HEK293T (cell line): ENCODE measurements around the gene ZFR.

Source experiments
- CTCF ChIA-PET: fragments of 350-600 bp; formaldehyde crosslinking; extraction: SDS; loops from one replicate; lab custom pipeline; 2021; ENCODE audit warnings: antibody characterized with exemption, inconsistent platforms; lab: Yijun Ruan, JAX
- POLR2A ChIA-PET: fragments of 350-600 bp; formaldehyde crosslinking; extraction: SDS; loops from one replicate; lab custom pipeline; 2020; ENCODE audit warnings: antibody characterized with exemption, inconsistent platforms; lab: Yijun Ruan, JAX
- DNase-seq: peaks from one replicate; pipeline ENCODE4 v3.0.0; 2012; ENCODE audit warnings: mixed read lengths; ENCODE audit errors: extremely low spot score
- ARNT ChIP-seq: fragments of 450-650 bp; IDR thresholded peaks from 2 replicates; pipeline ENCODE4 v1.6.1; 2017; ENCODE audit warnings: mild to moderate bottlenecking
- BHLHE40 ChIP-seq: fragments of 450-650 bp; IDR thresholded peaks from 2 replicates; pipeline ENCODE4 v1.6.1; 2016; ENCODE audit warnings: mild to moderate bottlenecking, moderate library complexity, borderline replicate concordance
- CTBP1 ChIP-seq: fragments of 450-650 bp; IDR thresholded peaks from 2 replicates; pipeline ENCODE4 v1.6.1; 2016; ENCODE audit warnings: borderline replicate concordance
- ELF4 ChIP-seq: fragments of 450-650 bp; IDR thresholded peaks from 2 replicates; pipeline ENCODE4 v1.6.1; 2017; ENCODE audit warnings: antibody characterized with exemption
- FOXA1 ChIP-seq: fragments of 450-650 bp; IDR thresholded peaks from 2 replicates; pipeline ENCODE4 v1.6.1; 2016; ENCODE audit warnings: mild to moderate bottlenecking
- FOXK2 ChIP-seq: fragments of 450-650 bp; IDR thresholded peaks from 2 replicates; pipeline ENCODE4 v1.6.1; 2016; ENCODE audit warnings: mild to moderate bottlenecking
- FOXM1 ChIP-seq: fragments of 450-650 bp; IDR thresholded peaks from 2 replicates; pipeline ENCODE4 v1.6.1; 2017; ENCODE audit warnings: mild to moderate bottlenecking, borderline replicate concordance
- HDGF ChIP-seq: fragments of 450-650 bp; IDR thresholded peaks from 2 replicates; pipeline ENCODE4 v1.6.1; 2017; ENCODE audit warnings: antibody characterized with exemption, borderline replicate concordance
- L3MBTL2 ChIP-seq: fragments of 450-650 bp; conservative IDR thresholded peaks from 2 replicates; pipeline ENCODE4 v1.6.1; 2016; ENCODE audit warnings: mild to moderate bottlenecking
- LEF1 ChIP-seq: fragments of 450-650 bp; IDR thresholded peaks from 2 replicates; pipeline ENCODE4 v1.6.1; 2017; ENCODE audit warnings: mild to moderate bottlenecking, borderline replicate concordance
- NFRKB ChIP-seq: fragments of 450-650 bp; IDR thresholded peaks from 2 replicates; pipeline ENCODE4 v1.6.1; 2016; ENCODE audit warnings: mild to moderate bottlenecking, moderate library complexity
- SP1 ChIP-seq: fragments of 450-650 bp; IDR thresholded peaks from 2 replicates; pipeline ENCODE4 v1.6.1; 2017
- SUZ12 ChIP-seq: fragments of 450-650 bp; IDR thresholded peaks from 2 replicates; pipeline ENCODE4 v1.6.1; 2016; ENCODE audit warnings: mild to moderate bottlenecking
- TARDBP ChIP-seq: fragments of 450-650 bp; IDR thresholded peaks from 2 replicates; pipeline ENCODE4 v1.6.1; 2016
- ZNF384 ChIP-seq: fragments of 450-650 bp; IDR thresholded peaks from 2 replicates; pipeline ENCODE4 v1.6.1; 2016
- TF ChIP-seq, protein P1 (sequence below): fragments of 450-650 bp; IDR thresholded peaks from 2 replicates; pipeline ENCODE4 v1.6.1; 2016

ZFR gene

DNA sequence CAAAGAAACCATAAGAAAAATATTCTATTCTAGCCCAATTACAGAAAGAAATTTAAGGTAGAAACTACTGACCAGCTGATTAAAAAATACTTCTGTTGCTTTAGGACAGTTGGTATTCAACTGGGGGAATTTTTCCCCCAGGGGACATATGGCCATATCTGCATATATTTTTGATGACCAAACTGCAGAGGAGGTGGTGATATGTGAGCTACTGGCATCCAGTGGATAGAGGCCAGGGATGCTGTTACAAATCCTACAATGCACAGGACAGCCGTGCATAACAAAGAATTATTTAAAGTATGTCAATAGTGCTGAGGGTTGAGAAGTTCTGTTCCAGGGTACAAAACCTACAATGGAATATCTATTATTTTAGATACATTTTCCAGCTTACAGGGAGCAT, 24.0 kb downstream of the ZFR start:
- ChIA-PET POLR2A (no interaction called here), CTCF (no interaction called here)
- DNase-seq, result no peak
- TF ChIP-seq ARNT, result no peak
- no peak for TF ChIP-seq TARDBP
- TF ChIP-seq SUZ12, result no peak
- no peak for TF ChIP-seq FOXK2
- no peak for TF ChIP-seq L3MBTL2

DNA sequence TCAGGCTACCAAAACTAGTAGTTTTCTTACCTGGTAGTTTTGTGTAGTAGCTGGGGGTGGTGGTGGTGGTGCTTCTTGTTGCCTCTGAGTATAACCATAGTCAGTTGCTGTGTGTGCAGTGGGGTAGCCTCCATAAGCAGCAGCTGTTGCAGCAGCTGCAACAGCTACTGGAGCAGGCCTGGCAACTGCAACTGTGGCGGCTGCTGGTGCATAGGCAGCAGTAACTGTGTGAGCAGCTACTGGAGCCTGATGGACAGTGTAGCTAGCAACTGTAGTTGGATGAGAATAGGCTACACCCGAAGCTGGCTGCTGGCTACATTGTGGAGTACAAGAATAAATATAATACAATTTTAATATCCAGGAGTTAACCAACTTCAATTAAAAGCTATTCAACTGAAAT, 24.7 kb downstream of the ZFR start:
- POLR2A ChIA-PET, result interaction anchor here (1.0 kb wide), 1 partner anchor 25 kb away, joined by 3 read pairs; the partner anchor contains the start of gene ZFR

DNA sequence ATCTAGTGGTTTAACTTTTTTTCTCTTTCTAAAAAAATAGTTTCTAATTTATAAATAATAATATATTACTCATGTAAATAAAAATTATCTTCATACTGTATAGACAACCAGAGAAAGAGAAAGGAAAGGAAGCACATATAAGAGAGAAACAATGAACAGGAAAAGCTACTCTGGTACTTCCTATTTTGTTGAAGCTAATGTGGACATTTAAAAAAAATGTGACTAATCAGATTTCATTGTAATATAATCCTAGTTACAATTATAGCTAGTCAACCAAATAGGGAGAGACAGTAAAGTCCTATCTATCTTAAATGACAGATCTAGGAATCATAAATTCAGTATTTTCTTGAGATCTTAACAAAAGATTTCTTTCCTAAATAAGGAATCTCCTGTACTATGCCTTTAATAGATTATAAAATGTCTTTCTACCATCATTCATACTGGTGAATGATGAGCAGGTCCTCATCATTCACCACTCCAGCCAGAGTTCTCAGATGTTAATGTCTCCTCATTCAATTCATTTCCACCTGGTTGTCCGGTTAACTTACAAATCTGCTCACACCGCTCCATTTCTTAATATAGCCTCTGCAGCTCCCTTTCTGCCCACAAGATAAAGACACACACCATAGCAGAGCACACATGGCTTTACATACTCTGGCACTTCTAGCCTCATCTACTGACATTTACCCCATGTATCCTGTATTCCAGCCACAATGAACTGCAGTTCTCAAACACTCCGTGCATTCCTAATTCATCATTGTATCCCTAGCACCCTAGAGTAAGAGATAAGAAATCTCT, 30.9 kb downstream of the ZFR start:
- no peak for TF ChIP-seq FOXK2
- TF ChIP-seq ELF4, result no peak
- TF ChIP-seq L3MBTL2, result no peak
- no peak for TF ChIP-seq NFRKB
- no peak for TF ChIP-seq FOXM1
- TF ChIP-seq TARDBP, result no peak
- no peak for TF ChIP-seq CTBP1
- no peak for TF ChIP-seq SUZ12
- no peak for TF ChIP-seq LEF1
- TF ChIP-seq SP1, result no peak
- no peak for TF ChIP-seq FOXA1
- TF ChIP-seq ARNT, result no peak
- TF ChIP-seq ZNF384, result no peak
- TF ChIP-seq BHLHE40, result no peak
- no peak for TF ChIP-seq HDGF
- CTCF ChIA-PET, result no interaction called here
- DNase-seq, result no peak
- POLR2A ChIA-PET, result no interaction called here

More for the DNA sequence above, 24.7 kb downstream of the ZFR start:
- TF ChIP-seq FOXA1 (no peak), ZNF384 (no peak), L3MBTL2 (no peak), CTBP1 (no peak), HDGF (no peak)
- DNase-seq, result no peak
- CTCF ChIA-PET, result no interaction called here

DNA sequence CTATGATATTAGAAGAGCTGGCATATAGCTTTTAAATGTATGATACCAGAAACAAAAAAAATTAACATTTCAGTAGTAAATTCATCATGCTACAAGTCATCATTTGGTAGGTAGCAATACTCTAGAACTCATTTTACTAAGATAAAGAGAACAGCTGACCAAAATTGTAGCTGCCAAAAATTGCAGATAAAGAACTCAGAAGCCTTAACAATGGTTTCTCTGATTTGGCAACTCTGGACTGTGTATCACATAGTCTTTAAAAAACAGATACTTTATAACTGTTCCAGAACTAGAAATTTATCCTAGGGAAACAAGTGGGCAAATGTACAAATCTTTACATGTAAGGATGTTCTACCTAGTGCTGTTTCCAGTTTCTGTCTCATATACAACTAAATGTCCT, 33.9 kb downstream of the ZFR start:
- ChIA-PET CTCF (no interaction called here), POLR2A (no interaction called here)
- TF ChIP-seq ARNT (no peak), TARDBP (no peak), FOXK2 (no peak), HDGF (no peak), CTBP1 (no peak), SP1 (no peak), BHLHE40 (no peak), FOXM1 (no peak), L3MBTL2 (no peak), ELF4 (no peak), ZNF384 (no peak), LEF1 (no peak), FOXA1 (no peak), SUZ12 (no peak), NFRKB (no peak)
- TF ChIP-seq, protein P1, sequence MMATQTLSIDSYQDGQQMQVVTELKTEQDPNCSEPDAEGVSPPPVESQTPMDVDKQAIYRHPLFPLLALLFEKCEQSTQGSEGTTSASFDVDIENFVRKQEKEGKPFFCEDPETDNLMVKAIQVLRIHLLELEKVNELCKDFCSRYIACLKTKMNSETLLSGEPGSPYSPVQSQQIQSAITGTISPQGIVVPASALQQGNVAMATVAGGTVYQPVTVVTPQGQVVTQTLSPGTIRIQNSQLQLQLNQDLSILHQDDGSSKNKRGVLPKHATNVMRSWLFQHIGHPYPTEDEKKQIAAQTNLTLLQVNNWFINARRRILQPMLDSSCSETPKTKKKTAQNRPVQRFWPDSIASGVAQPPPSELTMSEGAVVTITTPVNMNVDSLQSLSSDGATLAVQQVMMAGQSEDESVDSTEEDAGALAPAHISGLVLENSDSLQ, result no peak
- no peak for DNase-seq

DNA sequence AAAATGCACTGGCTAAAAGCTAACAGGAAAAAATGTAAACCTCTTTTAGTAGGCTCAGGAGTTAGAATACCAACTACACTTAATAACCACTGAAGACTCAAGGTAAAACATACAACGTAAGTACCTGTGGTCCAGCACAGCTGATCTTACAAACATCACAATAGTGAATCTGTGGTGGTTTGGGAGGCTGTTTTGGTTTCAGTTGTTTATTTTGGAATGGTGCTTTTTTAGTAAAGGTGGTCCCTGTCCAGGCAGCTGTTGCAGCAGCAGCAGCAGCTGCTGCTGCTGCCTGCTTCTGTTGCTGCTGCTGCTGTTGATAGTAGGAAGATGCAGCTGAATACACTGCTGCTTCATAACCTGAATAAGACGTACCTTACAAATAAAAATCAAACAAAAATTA, 37.9 kb downstream of the ZFR start:
- no peak for TF ChIP-seq FOXA1
- no peak for TF ChIP-seq ARNT
- TF ChIP-seq TARDBP, result no peak
- no peak for TF ChIP-seq FOXM1
- TF ChIP-seq FOXK2, result no peak
- TF ChIP-seq L3MBTL2, result no peak
- TF ChIP-seq ELF4, result no peak
- no peak for TF ChIP-seq HDGF
- TF ChIP-seq ZNF384, result no peak
- TF ChIP-seq, protein P1, result no peak
- no peak for TF ChIP-seq BHLHE40
- ChIA-PET POLR2A (no interaction called here), CTCF (no interaction called here)
- no peak for DNase-seq

DNA sequence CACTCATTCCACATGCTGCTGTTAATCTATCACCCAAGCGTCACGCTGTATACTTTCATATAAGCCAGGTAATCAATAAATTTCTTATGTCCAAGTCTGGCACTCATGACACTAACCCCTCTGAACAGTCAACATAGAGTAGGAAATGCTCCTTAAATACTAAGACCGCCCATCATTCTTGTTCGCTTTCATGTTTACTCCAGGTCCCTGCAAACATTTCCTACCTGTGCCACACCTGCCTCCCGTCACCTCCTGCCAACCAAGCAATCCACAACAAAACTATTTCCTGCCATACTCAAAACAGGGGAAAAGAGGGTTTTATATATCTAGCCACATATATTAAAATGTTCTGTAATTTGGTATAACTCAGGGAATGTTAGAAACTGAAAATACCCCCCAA, 39.0 kb downstream of the ZFR start:
- TF ChIP-seq BHLHE40, result no peak
- TF ChIP-seq NFRKB, result no peak
- no peak for TF ChIP-seq FOXA1
- no peak for TF ChIP-seq FOXK2
- no peak for TF ChIP-seq ELF4
- no peak for TF ChIP-seq ZNF384
- TF ChIP-seq, protein P1, result no peak
- no peak for TF ChIP-seq HDGF
- TF ChIP-seq SP1, result no peak
- TF ChIP-seq ARNT, result no peak
- no peak for TF ChIP-seq TARDBP
- TF ChIP-seq SUZ12, result no peak
- TF ChIP-seq CTBP1, result no peak
- no peak for TF ChIP-seq LEF1
- TF ChIP-seq L3MBTL2, result no peak
- no peak for TF ChIP-seq FOXM1
- DNase-seq, result no peak
- ChIA-PET POLR2A (no interaction called here), CTCF (no interaction called here)
